SK-N-MC (cell line): ENCODE data around the gene DHDH.

Experiments used
- DNase-seq: peaks from one replicate; pipeline ENCODE4 v3.0.0-alpha.2; 2011; ENCODE audit warnings: low read depth, low spot score
- H3K27ac ChIP-seq: fragments of 200-600 bp; sonication (generic); 2 replicates; pipeline ENCODE4 v1.5.1; 2016; ENCODE audit warnings: mixed run types
- H3K36me3 ChIP-seq: fragments of 200-600 bp; sonication (generic); 2 replicates; pipeline ENCODE4 v1.6.1; 2017; ENCODE audit warnings: antibody characterized with exemption, low read length, mixed read lengths; ENCODE audit not compliant: insufficient read depth
- H3K4me3 ChIP-seq: fragments of 200-600 bp; sonication (generic); 2 replicates; pipeline ENCODE4 v1.5.1; 2016
- H3K9ac ChIP-seq: fragments of 200-600 bp; sonication (generic); 2 replicates; pipeline ENCODE4 v1.8.0; 2017; ENCODE audit warnings: mixed run types, mixed read lengths; ENCODE audit not compliant: insufficient read length
- H3K9me3 ChIP-seq: fragments of 200-600 bp; sonication (generic); 2 replicates; pipeline ENCODE4 v1.6.1; 2017; ENCODE audit warnings: low read depth, mild to moderate bottlenecking, antibody characterized with exemption, low read length, moderate library complexity, mixed read lengths
- EZH2 ChIP-seq: fragments of 200-600 bp; sonication (generic); IDR thresholded peaks from one replicate; pipeline ENCODE4 v1.6.1; 2017; ENCODE audit warnings: antibody characterized with exemption
- FOXP2 ChIP-seq: optimal IDR thresholded peaks from 2 replicates; pipeline ENCODE3; 2011; ENCODE audit warnings: mild to moderate bottlenecking, moderate library complexity; ENCODE audit not compliant: insufficient read depth; ENCODE audit errors: extremely low read length, control extremely low read depth
- POLR2AphosphoS5 ChIP-seq: IDR thresholded peaks from 2 replicates; pipeline ENCODE4 v1.6.1; 2012; ENCODE audit warnings: mild to moderate bottlenecking, low read depth, low read length, borderline replicate concordance

Gene DHDH

GRCh38 chr19:48935864-48936263 lies 2.4 kb downstream of the DHDH start:
- Histone ChIP-seq H3K36me3 (no peaks in the 10 kb centered on the region), H3K27ac (no peak overlapping the region), H3K9ac (no peak overlapping the region), H3K9me3 (no peaks in the 10 kb centered on the region), H3K4me3 (no peak overlapping the region)
- DNase-seq, result no peak
- TF ChIP-seq POLR2AphosphoS5 (no peak), FOXP2 (no peak), EZH2 (no peak)

- TF ChIP-seq POLR2AphosphoS5, result no peak
- no peak for TF ChIP-seq FOXP2
- no peak for TF ChIP-seq EZH2
- H3K9me3 ChIP-seq, result no peaks in the 10 kb centered on the region
Measured at GRCh38 chr19:48938256-48938655, 4.8 kb downstream of the DHDH start.

GRCh38 chr19:48940902-48941301 lies 7.4 kb downstream of the DHDH start:
- Histone ChIP-seq H3K27ac (no peak overlapping the region), H3K4me3 (no peak overlapping the region), H3K9me3 (no peaks in the 10 kb centered on the region), H3K36me3 (no peaks in the 10 kb centered on the region), H3K9ac (no peak overlapping the region)
- no peak for DNase-seq
- TF ChIP-seq POLR2AphosphoS5 (no peak), EZH2 (no peak), FOXP2 (no peak)

More at GRCh38 chr19:48938256-48938655, 4.8 kb downstream of the DHDH start:
- Histone ChIP-seq H3K27ac (no peak overlapping the region), H3K9ac (no peak overlapping the region), H3K36me3 (no peaks in the 10 kb centered on the region), H3K4me3 (no peak overlapping the region)
- no peak for DNase-seq

- TF ChIP-seq POLR2AphosphoS5, result no peak
- no peak for TF ChIP-seq FOXP2
- no peak for TF ChIP-seq EZH2
- Histone ChIP-seq H3K4me3 (no peak overlapping the region), H3K36me3 (no peaks in the 10 kb centered on the region), H3K9ac (no peak overlapping the region), H3K9me3 (no peaks in the 10 kb centered on the region), H3K27ac (no peak overlapping the region)
- no peak for DNase-seq
Measured at GRCh38 chr19:48943081-48943480, 9.6 kb downstream of the DHDH start.

- no peaks in the 10 kb centered on the region for H3K9me3 ChIP-seq
- DNase-seq, result no peak
- no peak for TF ChIP-seq EZH2
- TF ChIP-seq FOXP2, result no peak
- no peak for TF ChIP-seq POLR2AphosphoS5
- no peak overlapping the region for H3K27ac ChIP-seq
- no peaks in the 10 kb centered on the region for H3K36me3 ChIP-seq
- H3K4me3 ChIP-seq, result no peak overlapping the region
- no peak overlapping the region for H3K9ac ChIP-seq
Measured at GRCh38 chr19:48945415-48945814, 11.9 kb downstream of the DHDH start.

GRCh38 chr19:48945817-48946216 lies 12.3 kb downstream of the DHDH start:
- Histone ChIP-seq H3K27ac (no peak overlapping the region), H3K9me3 (no peaks in the 10 kb centered on the region), H3K9ac (no peak overlapping the region), H3K36me3 (no peaks in the 10 kb centered on the region), H3K4me3 (no peak overlapping the region)
- TF ChIP-seq POLR2AphosphoS5, result no peak
- TF ChIP-seq EZH2, result no peak
- TF ChIP-seq FOXP2, result no peak
- no peak for DNase-seq

- H3K27ac ChIP-seq, result no peak overlapping the region
- H3K9ac ChIP-seq, result no peak overlapping the region
- H3K9me3 ChIP-seq, result no peaks in the 10 kb centered on the region
- H3K4me3 ChIP-seq, result no peak overlapping the region
- no peaks in the 10 kb centered on the region for H3K36me3 ChIP-seq
- no peak for DNase-seq
- no peak for TF ChIP-seq EZH2
- no peak for TF ChIP-seq FOXP2
- no peak for TF ChIP-seq POLR2AphosphoS5
Measured at GRCh38 chr19:48946463-48947257, 13.2 kb downstream of the DHDH start.

GRCh38 chr19:48947258-48947542 lies 13.7 kb downstream of the DHDH start:
- no peak for TF ChIP-seq FOXP2
- TF ChIP-seq POLR2AphosphoS5, result no peak
- no peak for TF ChIP-seq EZH2

GRCh38 chr19:48950159-48950558 lies 16.7 kb downstream of the DHDH start:
- Histone ChIP-seq H3K9ac (no peak overlapping the region), H3K4me3 (no peak overlapping the region), H3K9me3 (no peaks in the 10 kb centered on the region), H3K27ac (no peak overlapping the region), H3K36me3 (no peaks in the 10 kb centered on the region)
- no peak for TF ChIP-seq FOXP2
- DNase-seq, result no peak

More at GRCh38 chr19:48947258-48947542, 13.7 kb downstream of the DHDH start:
- no peak for DNase-seq
- no peak overlapping the region for H3K27ac ChIP-seq
- no peak overlapping the region for H3K4me3 ChIP-seq
- H3K9me3 ChIP-seq, result no peaks in the 10 kb centered on the region
- no peaks in the 10 kb centered on the region for H3K36me3 ChIP-seq
- no peak overlapping the region for H3K9ac ChIP-seq
